A673 (cell line): Measurements from ENCODE around the gene KCP.

ENCODE experiments used
- EZH2 ChIP-seq: fragments of 200-600 bp; sonication (generic); IDR thresholded peaks from 2 replicates; pipeline ENCODE4 v1.6.1; 2017; ENCODE audit warnings: borderline replicate concordance, low read depth, mild to moderate bottlenecking, mixed read lengths, antibody characterized with exemption, low read length; ENCODE audit not compliant: poor library complexity, severe bottlenecking
- TF ChIP-seq, protein P1 (sequence below): fragments of 300-800, 200-600 bp; sonication (generic); conservative IDR thresholded peaks from 2 replicates; pipeline ENCODE4 v1.5.1; 2017; ENCODE audit warnings: low read depth, mild to moderate bottlenecking, antibody characterized with exemption, low read length, moderate library complexity, mixed read lengths

DNA sequence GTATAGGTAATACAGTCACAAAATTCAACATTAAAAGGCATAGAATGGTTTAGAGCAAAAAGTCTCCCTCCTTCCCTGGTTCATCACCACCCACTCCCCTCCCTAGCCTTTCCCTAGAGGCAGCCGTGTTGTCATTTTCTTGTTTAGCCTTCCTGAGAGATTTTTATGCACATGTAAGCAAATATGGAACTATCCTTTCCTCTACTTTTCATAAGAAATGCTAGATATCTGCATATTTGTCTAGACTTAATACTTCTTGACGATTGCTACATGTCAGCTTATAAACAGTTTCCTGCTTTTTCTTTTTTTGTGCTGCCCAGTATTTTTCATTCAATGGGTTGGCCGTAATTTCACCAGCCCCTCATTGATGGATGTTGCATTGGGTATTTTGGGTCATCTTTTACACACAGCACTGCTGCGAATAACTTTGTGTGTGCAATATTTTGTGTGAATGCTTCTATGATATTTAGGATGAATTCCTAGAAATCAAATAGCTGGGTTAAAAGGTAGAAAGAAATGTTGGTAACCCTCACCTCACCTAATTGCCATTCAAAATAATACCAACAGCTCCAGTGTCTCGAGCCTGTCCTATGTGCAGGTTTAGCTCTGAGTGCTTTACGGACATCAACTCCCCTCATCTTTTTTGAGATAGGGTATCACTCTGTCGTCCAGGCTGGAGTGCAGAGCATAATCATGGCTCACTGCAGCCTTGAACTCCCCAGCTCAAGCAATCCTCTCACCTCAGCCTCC lies 34.2 kb upstream of the KCP start:
- TF ChIP-seq, protein P1, sequence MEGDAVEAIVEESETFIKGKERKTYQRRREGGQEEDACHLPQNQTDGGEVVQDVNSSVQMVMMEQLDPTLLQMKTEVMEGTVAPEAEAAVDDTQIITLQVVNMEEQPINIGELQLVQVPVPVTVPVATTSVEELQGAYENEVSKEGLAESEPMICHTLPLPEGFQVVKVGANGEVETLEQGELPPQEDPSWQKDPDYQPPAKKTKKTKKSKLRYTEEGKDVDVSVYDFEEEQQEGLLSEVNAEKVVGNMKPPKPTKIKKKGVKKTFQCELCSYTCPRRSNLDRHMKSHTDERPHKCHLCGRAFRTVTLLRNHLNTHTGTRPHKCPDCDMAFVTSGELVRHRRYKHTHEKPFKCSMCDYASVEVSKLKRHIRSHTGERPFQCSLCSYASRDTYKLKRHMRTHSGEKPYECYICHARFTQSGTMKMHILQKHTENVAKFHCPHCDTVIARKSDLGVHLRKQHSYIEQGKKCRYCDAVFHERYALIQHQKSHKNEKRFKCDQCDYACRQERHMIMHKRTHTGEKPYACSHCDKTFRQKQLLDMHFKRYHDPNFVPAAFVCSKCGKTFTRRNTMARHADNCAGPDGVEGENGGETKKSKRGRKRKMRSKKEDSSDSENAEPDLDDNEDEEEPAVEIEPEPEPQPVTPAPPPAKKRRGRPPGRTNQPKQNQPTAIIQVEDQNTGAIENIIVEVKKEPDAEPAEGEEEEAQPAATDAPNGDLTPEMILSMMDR, result no peak
- TF ChIP-seq EZH2, result no peak
